Nephron progenitor cell (in vitro differentiated cells): ENCODE measurements around the gene SLC17A3.

ENCODE experiments used
- DNase-seq: peaks from one replicate; pipeline ENCODE4 v3.0.0; 2021
- H3K27ac Mint-ChIP-seq: 2 replicates; pipeline ENCODE4 v1.8.0; 2021; ENCODE audit warnings: mild to moderate bottlenecking, moderate library complexity, mixed read lengths
- H3K27me3 Mint-ChIP-seq: 2 replicates; pipeline ENCODE4 v1.8.0; 2021; ENCODE audit warnings: mild to moderate bottlenecking, low read depth, mixed read lengths; ENCODE audit not compliant: poor library complexity
- H3K36me3 Mint-ChIP-seq: 2 replicates; pipeline ENCODE4 v1.8.0; 2021; ENCODE audit warnings: low read depth, mixed read lengths
- H3K4me1 Mint-ChIP-seq: 2 replicates; pipeline ENCODE4 v1.8.0; 2021; ENCODE audit warnings: mixed read lengths
- H3K4me3 Mint-ChIP-seq: 2 replicates; pipeline ENCODE4 v1.8.0; 2021; ENCODE audit warnings: mild to moderate bottlenecking, moderate library complexity, mixed read lengths
- H3K9me3 Mint-ChIP-seq: 2 replicates; pipeline ENCODE4 v1.8.0; 2021; ENCODE audit warnings: mild to moderate bottlenecking, moderate library complexity, mixed read lengths
- TF ChIP-seq, protein P1 (sequence below): fragments of 200-600 bp; sonication (generic); IDR thresholded peaks from 2 replicates; pipeline ENCODE4 v1.5.0; 2021; ENCODE audit warnings: antibody characterized with exemption

The SLC17A3 gene

DNA sequence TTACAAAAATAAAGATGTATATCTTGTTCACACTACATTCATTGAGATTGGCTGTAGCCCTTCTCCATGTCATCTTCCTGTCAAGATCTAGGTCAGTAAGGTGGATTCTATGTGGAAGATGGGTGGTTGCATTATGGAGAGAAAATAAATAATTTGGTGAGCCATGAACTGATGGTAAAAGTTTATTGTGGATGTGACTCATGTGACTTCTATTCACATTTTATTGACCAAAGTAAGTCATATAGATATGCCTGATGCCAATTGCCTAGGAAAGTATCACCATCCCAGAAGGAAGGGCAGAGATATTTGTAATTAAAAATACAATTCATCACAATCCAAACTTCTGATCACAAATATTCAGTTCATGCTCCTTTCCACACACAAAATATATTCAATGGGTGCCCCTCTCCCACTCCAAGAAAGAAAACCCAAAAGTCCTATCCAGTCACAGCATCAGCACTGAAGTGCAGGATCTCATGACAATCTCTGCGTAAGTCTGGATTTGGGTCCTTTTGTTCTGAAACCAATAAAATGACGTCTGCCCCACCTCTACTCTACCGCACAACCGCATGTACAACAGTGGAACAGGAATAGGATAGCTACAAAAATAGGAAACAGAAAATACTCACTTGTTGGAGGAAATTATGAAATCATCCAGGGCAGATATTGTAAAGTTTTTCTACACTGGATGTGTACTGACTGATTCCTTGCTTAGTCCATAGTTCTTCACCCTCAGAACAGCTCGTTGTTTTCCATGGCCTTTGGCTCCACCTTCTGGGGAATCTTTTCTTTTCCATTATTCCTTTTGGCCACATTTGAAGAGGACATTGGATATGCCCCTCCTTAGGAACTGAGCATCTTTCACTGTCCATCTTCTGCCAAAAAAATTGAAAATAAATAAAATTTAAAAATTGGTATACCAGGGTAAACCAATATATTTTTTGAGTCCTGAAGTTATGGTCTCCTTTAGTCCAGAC, 16.1 kb upstream of the SLC17A3 start:
- TF ChIP-seq, protein P1, sequence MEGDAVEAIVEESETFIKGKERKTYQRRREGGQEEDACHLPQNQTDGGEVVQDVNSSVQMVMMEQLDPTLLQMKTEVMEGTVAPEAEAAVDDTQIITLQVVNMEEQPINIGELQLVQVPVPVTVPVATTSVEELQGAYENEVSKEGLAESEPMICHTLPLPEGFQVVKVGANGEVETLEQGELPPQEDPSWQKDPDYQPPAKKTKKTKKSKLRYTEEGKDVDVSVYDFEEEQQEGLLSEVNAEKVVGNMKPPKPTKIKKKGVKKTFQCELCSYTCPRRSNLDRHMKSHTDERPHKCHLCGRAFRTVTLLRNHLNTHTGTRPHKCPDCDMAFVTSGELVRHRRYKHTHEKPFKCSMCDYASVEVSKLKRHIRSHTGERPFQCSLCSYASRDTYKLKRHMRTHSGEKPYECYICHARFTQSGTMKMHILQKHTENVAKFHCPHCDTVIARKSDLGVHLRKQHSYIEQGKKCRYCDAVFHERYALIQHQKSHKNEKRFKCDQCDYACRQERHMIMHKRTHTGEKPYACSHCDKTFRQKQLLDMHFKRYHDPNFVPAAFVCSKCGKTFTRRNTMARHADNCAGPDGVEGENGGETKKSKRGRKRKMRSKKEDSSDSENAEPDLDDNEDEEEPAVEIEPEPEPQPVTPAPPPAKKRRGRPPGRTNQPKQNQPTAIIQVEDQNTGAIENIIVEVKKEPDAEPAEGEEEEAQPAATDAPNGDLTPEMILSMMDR, result peak; percentile 51
- Mint-ChIP-seq H3K27me3 (peaks cover 5% of the 10 kb centered on the region), H3K36me3 (no peaks in the 10 kb centered on the region), H3K27ac (no peak overlapping the region), H3K4me3 (no peak overlapping the region), H3K4me1 (no peaks in the 10 kb centered on the region), H3K9me3 (no peaks in the 10 kb centered on the region)
- peak; percentile 34 for DNase-seq

DNA sequence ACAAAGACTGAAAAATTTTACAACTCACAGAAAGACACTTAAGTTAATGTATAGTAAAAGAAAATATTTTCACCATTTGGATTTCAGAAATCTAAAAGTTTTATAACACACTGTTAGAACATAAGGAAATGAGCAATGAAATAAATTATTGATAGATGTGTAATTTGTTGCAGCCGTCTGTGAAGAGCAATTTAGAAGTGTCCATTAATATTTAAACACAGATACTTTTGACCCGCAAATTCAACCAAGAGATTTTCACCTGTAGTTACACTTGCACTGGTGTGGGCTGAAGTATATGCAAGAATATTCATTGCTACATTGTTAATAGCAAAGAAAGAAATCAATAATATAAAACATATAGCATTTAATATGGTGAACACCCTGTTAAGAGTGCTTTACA, 14.6 kb upstream of the SLC17A3 start:
- Mint-ChIP-seq H3K4me1 (peaks cover 7% of the 10 kb centered on the region), H3K27me3 (peaks cover 10% of the 10 kb centered on the region), H3K27ac (no peak overlapping the region), H3K4me3 (no peak overlapping the region), H3K36me3 (no peaks in the 10 kb centered on the region), H3K9me3 (no peaks in the 10 kb centered on the region)
- no peak for DNase-seq
- TF ChIP-seq, protein P1, result no peak

DNA sequence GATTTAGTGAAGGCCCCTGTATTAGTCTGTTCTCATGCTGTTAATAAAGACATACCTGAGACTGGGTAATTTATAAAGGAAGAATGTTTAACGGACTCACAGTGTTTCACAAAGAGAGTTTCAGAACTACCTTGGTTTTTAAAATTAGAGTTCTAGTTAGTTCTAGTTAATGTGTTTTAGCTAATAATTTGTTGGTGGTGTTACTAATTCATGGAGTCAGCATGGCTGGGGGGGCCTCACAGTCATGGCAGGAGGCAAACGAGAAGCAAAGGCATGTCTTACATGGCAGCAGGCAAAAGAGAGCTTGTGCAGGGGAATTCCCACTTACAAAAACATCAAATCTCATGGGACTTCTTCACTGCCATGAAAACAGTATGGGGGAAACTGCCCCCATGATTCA, 12.0 kb upstream of the SLC17A3 start:
- peaks cover 8% of the 10 kb centered on the region for H3K4me1 Mint-ChIP-seq
- no peaks in the 10 kb centered on the region for H3K36me3 Mint-ChIP-seq
- DNase-seq, result no peak
- TF ChIP-seq, protein P1, result no peak
- peaks cover 11% of the 10 kb centered on the region for H3K27me3 Mint-ChIP-seq
- no peak overlapping the region for H3K4me3 Mint-ChIP-seq
- no peak overlapping the region for H3K27ac Mint-ChIP-seq
- no peaks in the 10 kb centered on the region for H3K9me3 Mint-ChIP-seq

DNA sequence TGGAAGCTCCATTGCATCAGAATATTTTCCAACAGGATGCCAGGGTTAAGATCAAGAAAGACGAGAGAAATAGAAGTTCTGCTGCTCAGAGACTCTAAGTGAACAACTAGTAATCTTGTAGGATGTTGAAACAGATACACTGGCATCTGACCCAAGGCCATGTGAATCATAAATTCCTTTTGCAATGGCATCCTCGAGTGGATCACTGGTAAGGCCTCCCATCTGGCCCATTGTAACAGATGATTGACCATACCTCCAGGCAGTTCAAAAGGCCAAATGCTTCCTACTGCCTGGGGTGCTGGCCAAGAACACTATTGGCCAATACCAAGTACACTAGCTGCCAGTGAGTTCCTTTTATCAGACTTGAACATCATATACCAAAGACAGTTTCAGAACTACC, 9.9 kb upstream of the SLC17A3 start:
- DNase-seq, result no peak
- H3K36me3 Mint-ChIP-seq, result no peaks in the 10 kb centered on the region
- H3K9me3 Mint-ChIP-seq, result no peaks in the 10 kb centered on the region
- TF ChIP-seq, protein P1, result no peak
- H3K4me1 Mint-ChIP-seq, result peaks cover 8% of the 10 kb centered on the region
- H3K4me3 Mint-ChIP-seq, result no peak overlapping the region
- H3K27ac Mint-ChIP-seq, result no peak overlapping the region
- H3K27me3 Mint-ChIP-seq, result peaks cover 19% of the 10 kb centered on the region

DNA sequence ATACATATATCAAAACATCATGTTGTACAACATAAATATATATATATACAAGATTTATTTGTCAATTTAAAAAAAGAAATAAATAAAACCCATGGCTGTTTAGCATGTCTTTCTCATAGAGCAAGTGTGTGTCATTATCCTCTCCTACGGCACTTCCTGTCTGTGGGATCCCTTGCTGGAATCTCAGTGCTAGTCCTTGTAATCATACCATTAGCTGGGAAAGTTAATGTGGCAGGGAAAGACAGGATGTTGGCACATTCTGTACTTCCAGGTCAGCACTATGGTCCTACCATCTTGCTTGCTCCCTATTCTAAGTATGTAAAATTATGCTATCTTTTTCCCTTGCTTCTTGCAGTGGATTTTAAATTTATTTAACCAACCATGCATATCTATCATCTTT, 9.5 kb upstream of the SLC17A3 start:
- no peak overlapping the region for H3K27ac Mint-ChIP-seq
- H3K9me3 Mint-ChIP-seq, result no peaks in the 10 kb centered on the region

More for the DNA sequence above, 9.5 kb upstream of the SLC17A3 start:
- TF ChIP-seq, protein P1, result no peak
- Mint-ChIP-seq H3K36me3 (no peaks in the 10 kb centered on the region), H3K4me3 (no peak overlapping the region), H3K27me3 (peaks cover 19% of the 10 kb centered on the region), H3K4me1 (peaks cover 8% of the 10 kb centered on the region)
- DNase-seq, result no peak
